ENCODE measurements around the gene SP110.

GRCh38 chr2:230176996-230177395 lies 42.8 kb downstream of the SP110 start:
- TF ChIP-seq CTCF (IDR thresholded peaks at IDR 0.05; ENCODE audit: borderline replicate concordance, extremely low read depth, low read length, poor library complexity, severe bottlenecking) (no peak), EZH2 (IDR thresholded peaks at IDR 0.05; ENCODE audit: borderline replicate concordance, low read depth, low read length, severe bottlenecking) (no peak)
